ENCODE results near the gene TPK1.

The TPK1 gene

DNA sequence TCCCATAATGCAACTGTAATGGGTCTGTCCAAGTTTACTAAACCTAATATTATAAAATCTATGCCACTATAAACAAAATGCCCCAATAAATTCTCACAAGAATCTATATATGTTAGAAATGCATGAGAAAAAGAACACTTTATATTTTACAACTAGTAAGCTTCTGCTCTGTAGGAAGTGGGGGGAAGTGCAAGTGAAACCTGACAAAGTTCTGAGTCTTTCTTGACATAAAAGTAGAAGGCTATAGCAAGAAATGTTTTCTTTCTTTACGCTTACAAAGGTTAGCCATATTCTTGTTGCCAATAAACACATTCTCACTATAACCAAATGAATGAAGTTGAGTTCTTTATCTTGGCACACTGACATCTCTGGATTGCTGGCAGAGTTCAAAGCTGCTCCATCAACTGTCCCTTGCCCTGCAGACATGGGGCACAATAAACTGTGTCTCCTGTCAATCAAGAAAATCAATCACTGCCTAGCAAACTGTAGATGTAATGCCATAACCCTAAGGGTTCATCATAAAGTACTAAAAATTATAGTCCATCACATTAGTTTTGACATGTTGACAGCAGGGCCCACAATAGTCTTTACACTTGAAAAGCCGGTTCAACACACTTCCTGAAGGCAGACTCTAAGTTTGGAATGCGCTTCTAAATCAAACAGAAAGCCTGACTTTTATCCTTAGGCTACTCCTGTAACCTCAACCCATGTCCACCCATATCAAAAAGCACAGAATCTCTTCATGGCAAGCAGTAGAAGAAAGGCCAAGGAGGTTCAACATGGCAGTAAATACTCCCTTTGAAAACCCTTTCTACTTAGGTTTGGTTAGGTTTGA, 58.6 kb downstream of the TPK1 start:
- Histone ChIP-seq H3K9ac (ENCODE audit: low read length) (no peak overlapping the region), H3K9me2 (ENCODE audit: low read depth, low read length) (peaks cover 2% of the 10 kb centered on the region; the same call in 1 of the 2 replicates), H4K20me1 (ENCODE audit: insufficient read depth, low read length) (0 out of 2 replicates have a peak, but pooled peaks cover 3% of the 10 kb centered on the region), H3K4me3 (ENCODE audit: low read depth, low read length, poor library complexity, severe bottlenecking) (no peak overlapping the region), H3K4me1 (ENCODE audit: insufficient read depth, low read length, severe bottlenecking) (no peaks in the 10 kb centered on the region), H3K9me3 (ENCODE audit: low read length) (no peaks in the 10 kb centered on the region), H3K27ac (ENCODE audit: low read depth, low read length, poor library complexity, severe bottlenecking) (no peak overlapping the region), H3K27me3 (ENCODE audit: insufficient read depth, low read length) (no peaks in the 10 kb centered on the region), H3K36me3 (ENCODE audit: insufficient read depth, low read length) (no peaks in the 10 kb centered on the region), H3K79me2 (ENCODE audit: insufficient read depth, low read length) (no peaks in the 10 kb centered on the region), H3K4me2 (ENCODE audit: low read length) (no peak overlapping the region), H3F3A (ENCODE audit: insufficient read depth, low read length) (no peaks in the 10 kb centered on the region), H2AFZ (ENCODE audit: low read length) (no peak overlapping the region)
- TF ChIP-seq EZH2 (IDR thresholded peaks at IDR 0.05; ENCODE audit: borderline replicate concordance, low read length): no peak
- TF ChIP-seq, protein P1, sequence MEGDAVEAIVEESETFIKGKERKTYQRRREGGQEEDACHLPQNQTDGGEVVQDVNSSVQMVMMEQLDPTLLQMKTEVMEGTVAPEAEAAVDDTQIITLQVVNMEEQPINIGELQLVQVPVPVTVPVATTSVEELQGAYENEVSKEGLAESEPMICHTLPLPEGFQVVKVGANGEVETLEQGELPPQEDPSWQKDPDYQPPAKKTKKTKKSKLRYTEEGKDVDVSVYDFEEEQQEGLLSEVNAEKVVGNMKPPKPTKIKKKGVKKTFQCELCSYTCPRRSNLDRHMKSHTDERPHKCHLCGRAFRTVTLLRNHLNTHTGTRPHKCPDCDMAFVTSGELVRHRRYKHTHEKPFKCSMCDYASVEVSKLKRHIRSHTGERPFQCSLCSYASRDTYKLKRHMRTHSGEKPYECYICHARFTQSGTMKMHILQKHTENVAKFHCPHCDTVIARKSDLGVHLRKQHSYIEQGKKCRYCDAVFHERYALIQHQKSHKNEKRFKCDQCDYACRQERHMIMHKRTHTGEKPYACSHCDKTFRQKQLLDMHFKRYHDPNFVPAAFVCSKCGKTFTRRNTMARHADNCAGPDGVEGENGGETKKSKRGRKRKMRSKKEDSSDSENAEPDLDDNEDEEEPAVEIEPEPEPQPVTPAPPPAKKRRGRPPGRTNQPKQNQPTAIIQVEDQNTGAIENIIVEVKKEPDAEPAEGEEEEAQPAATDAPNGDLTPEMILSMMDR (IDR thresholded peaks at IDR 0.05; ENCODE audit: low read length): no peak

DNA sequence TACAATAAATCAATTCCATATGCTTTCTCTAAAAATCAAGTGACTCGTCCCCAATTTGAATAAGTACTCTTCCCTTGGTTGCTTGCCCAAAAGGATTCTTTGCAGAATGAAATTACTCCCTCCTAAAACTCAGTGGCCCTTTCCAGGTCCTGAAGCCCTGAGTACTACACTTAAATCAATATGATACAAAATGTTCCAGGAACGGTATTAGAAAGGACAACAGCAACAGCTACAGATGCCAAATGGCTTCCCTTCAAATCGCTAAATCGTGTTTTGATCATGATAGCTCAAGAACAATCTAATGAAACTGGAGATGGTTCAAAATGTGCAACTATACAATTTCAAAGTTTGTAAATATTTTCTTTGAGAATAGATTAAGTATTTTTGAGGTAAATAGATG, 59.4 kb downstream of the TPK1 start:
- Histone ChIP-seq H3K4me3 (ENCODE audit: low read depth, low read length, poor library complexity, severe bottlenecking) (no peak overlapping the region), H3K27me3 (ENCODE audit: insufficient read depth, low read length) (no peaks in the 10 kb centered on the region), H3K27ac (ENCODE audit: low read depth, low read length, poor library complexity, severe bottlenecking) (no peak overlapping the region)

DNA sequence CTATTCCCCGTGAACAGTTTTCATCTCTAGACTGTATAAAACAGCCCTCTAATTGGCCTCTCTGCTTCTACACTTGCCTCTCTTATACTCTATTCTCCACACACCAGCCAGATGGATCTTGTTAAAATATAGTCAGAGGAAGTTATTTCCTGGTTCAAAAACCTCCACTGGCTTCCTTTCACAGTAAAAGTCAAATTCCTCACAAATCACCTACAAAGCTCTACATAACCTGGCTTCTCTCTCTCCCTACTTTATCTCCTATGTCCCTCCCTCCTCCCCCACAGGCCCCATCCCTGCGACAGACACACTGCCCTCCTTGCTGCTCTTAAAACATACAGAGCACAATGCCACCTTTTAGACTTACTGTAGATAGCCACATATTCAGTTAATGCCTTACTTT, 60.1 kb downstream of the TPK1 start:
- no peak overlapping the region for H2AFZ ChIP-seq (ENCODE audit: low read length)
- no peak for TF ChIP-seq EZH2 (IDR thresholded peaks at IDR 0.05; ENCODE audit: borderline replicate concordance, low read length)
- TF ChIP-seq, protein P1 (IDR thresholded peaks at IDR 0.05; ENCODE audit: low read length): no peak
- no peaks in the 10 kb centered on the region for H3K79me2 ChIP-seq (ENCODE audit: insufficient read depth, low read length)
- no peaks in the 10 kb centered on the region for H4K20me1 ChIP-seq (ENCODE audit: insufficient read depth, low read length)
- H3K9me2 ChIP-seq (ENCODE audit: low read depth, low read length): no peaks in the 10 kb centered on the region
- no peaks in the 10 kb centered on the region for H3K9me3 ChIP-seq (ENCODE audit: low read length)
- H3K27ac ChIP-seq (ENCODE audit: low read depth, low read length, poor library complexity, severe bottlenecking): no peak overlapping the region
- no peak overlapping the region for H3K4me2 ChIP-seq (ENCODE audit: low read length)
- no peaks in the 10 kb centered on the region for H3K4me1 ChIP-seq (ENCODE audit: insufficient read depth, low read length, severe bottlenecking)
- no peak overlapping the region for H3K4me3 ChIP-seq (ENCODE audit: low read depth, low read length, poor library complexity, severe bottlenecking)
- H3K27me3 ChIP-seq (ENCODE audit: insufficient read depth, low read length): no peaks in the 10 kb centered on the region
- H3K36me3 ChIP-seq (ENCODE audit: insufficient read depth, low read length): no peaks in the 10 kb centered on the region
- H3F3A ChIP-seq (ENCODE audit: insufficient read depth, low read length): no peaks in the 10 kb centered on the region
- H3K9ac ChIP-seq (ENCODE audit: low read length): no peak overlapping the region

More for the DNA sequence above, 59.4 kb downstream of the TPK1 start:
- TF ChIP-seq EZH2 (IDR thresholded peaks at IDR 0.05; ENCODE audit: borderline replicate concordance, low read length): no peak
- TF ChIP-seq, protein P1 (IDR thresholded peaks at IDR 0.05; ENCODE audit: low read length): no peak
- H3K9me2 ChIP-seq (ENCODE audit: low read depth, low read length): peaks cover 2% of the 10 kb centered on the region; the same call in 1 of the 2 replicates
- no peaks in the 10 kb centered on the region for H3K79me2 ChIP-seq (ENCODE audit: insufficient read depth, low read length)
- H3K9ac ChIP-seq (ENCODE audit: low read length): no peak overlapping the region
- no peaks in the 10 kb centered on the region for H3F3A ChIP-seq (ENCODE audit: insufficient read depth, low read length)
- H4K20me1 ChIP-seq (ENCODE audit: insufficient read depth, low read length): 0 out of 2 replicates have a peak, but pooled peaks cover 1% of the 10 kb centered on the region
- H3K4me2 ChIP-seq (ENCODE audit: low read length): no peak overlapping the region
- no peak overlapping the region for H2AFZ ChIP-seq (ENCODE audit: low read length)
- no peaks in the 10 kb centered on the region for H3K36me3 ChIP-seq (ENCODE audit: insufficient read depth, low read length)
- no peaks in the 10 kb centered on the region for H3K4me1 ChIP-seq (ENCODE audit: insufficient read depth, low read length, severe bottlenecking)
- no peaks in the 10 kb centered on the region for H3K9me3 ChIP-seq (ENCODE audit: low read length)

All from OCI-LY1 (cell line).